Osteocyte (in vitro differentiated cells): ENCODE data around the gene KIF1B. TPM values are rescaled to one million over a fixed set of nuclear protein-coding genes. Genes with fewer than 3 reads are reported as not detected.

Experiments used
- DNase-seq: peaks from one replicate; pipeline ENCODE4 v3.0.0; 2021; ENCODE audit warnings: mixed read lengths; ENCODE audit not compliant: unreplicated experiment; ENCODE audit errors: extremely low spot score
- H3K27ac Mint-ChIP-seq: one replicate; pipeline ENCODE4 v1.8.0; 2021; ENCODE audit warnings: mild to moderate bottlenecking, mixed read lengths; ENCODE audit not compliant: unreplicated experiment
- H3K27me3 Mint-ChIP-seq: one replicate; pipeline ENCODE4 v1.8.0; 2021; ENCODE audit warnings: mixed read lengths; ENCODE audit not compliant: unreplicated experiment
- H3K36me3 Mint-ChIP-seq: one replicate; pipeline ENCODE4 v1.8.0; 2021; ENCODE audit warnings: mixed read lengths; ENCODE audit not compliant: unreplicated experiment
- H3K4me1 Mint-ChIP-seq: one replicate; pipeline ENCODE4 v1.8.0; 2021; ENCODE audit warnings: mixed read lengths; ENCODE audit not compliant: unreplicated experiment
- H3K4me3 Mint-ChIP-seq: one replicate; pipeline ENCODE4 v1.8.0; 2021; ENCODE audit warnings: mild to moderate bottlenecking, moderate library complexity, mixed read lengths; ENCODE audit not compliant: unreplicated experiment
- H3K9me3 Mint-ChIP-seq: one replicate; pipeline ENCODE4 v1.8.0; 2021; ENCODE audit warnings: mixed read lengths; ENCODE audit not compliant: unreplicated experiment
- CTCF ChIP-seq: fragments of 200-600 bp; sonication (generic); IDR thresholded peaks from 2 replicates; pipeline ENCODE4 v1.5.0; 2021; ENCODE audit warnings: antibody characterized with exemption, mild to moderate bottlenecking, moderate library complexity
- total RNA-seq: library from RNA; stranded (reverse); gene quantifications from 2 replicates; pipeline ENCODE4 v1.2.1, GENCODE V29; 2021

KIF1B gene
- total RNA-seq, 1 donor from 2014 or later = 48.9 TPM

- Mint-ChIP-seq H3K9me3 (no peaks in the 10 kb centered on the region), H3K4me1 (peaks cover 11% of the 10 kb centered on the region), H3K27me3 (no peaks in the 10 kb centered on the region), H3K4me3 (no peak overlapping the region), H3K27ac (no peak overlapping the region), H3K36me3 (peaks cover 6% of the 10 kb centered on the region)
- TF ChIP-seq CTCF = no peak
- DNase-seq = no peak
Measured at GRCh38 chr1:10237157-10237539, 26.8 kb downstream of the KIF1B start.

- no peak overlapping the region for H3K4me3 Mint-ChIP-seq
- TF ChIP-seq CTCF = no peak
- peaks cover 4% of the 10 kb centered on the region for H3K4me1 Mint-ChIP-seq
- no peak for DNase-seq
- no peaks in the 10 kb centered on the region for H3K9me3 Mint-ChIP-seq
- H3K36me3 Mint-ChIP-seq = peaks cover 8% of the 10 kb centered on the region
- no peak overlapping the region for H3K27ac Mint-ChIP-seq
- no peaks in the 10 kb centered on the region for H3K27me3 Mint-ChIP-seq
Measured at GRCh38 chr1:10242135-10242534, 31.8 kb downstream of the KIF1B start.

- no peaks in the 10 kb centered on the region for H3K9me3 Mint-ChIP-seq
- no peaks in the 10 kb centered on the region for H3K27me3 Mint-ChIP-seq
- DNase-seq = no peak
- H3K27ac Mint-ChIP-seq = no peak overlapping the region
- H3K4me1 Mint-ChIP-seq = peaks cover 1% of the 10 kb centered on the region
- H3K36me3 Mint-ChIP-seq = peaks cover 4% of the 10 kb centered on the region
- TF ChIP-seq CTCF = no peak
- no peak overlapping the region for H3K4me3 Mint-ChIP-seq
Measured at GRCh38 chr1:10242811-10243210, 32.4 kb downstream of the KIF1B start.

- no peak overlapping the region for H3K4me3 Mint-ChIP-seq
- peaks cover 1% of the 10 kb centered on the region for H3K4me1 Mint-ChIP-seq
- no peak for DNase-seq
- H3K9me3 Mint-ChIP-seq = no peaks in the 10 kb centered on the region
- H3K27me3 Mint-ChIP-seq = no peaks in the 10 kb centered on the region
- no peak for TF ChIP-seq CTCF
- peaks cover 7% of the 10 kb centered on the region for H3K36me3 Mint-ChIP-seq
- no peak overlapping the region for H3K27ac Mint-ChIP-seq
Measured at GRCh38 chr1:10245674-10246073, 35.3 kb downstream of the KIF1B start.

GRCh38 chr1:10249808-10250457 lies 39.6 kb downstream of the KIF1B start:
- TF ChIP-seq CTCF = no peak
- Mint-ChIP-seq H3K4me3 (no peak overlapping the region), H3K4me1 (peaks cover 17% of the 10 kb centered on the region), H3K9me3 (no peaks in the 10 kb centered on the region), H3K36me3 (peaks cover 8% of the 10 kb centered on the region), H3K27me3 (no peaks in the 10 kb centered on the region), H3K27ac (no peak overlapping the region)
- no peak for DNase-seq
